CD4-positive, alpha-beta memory T cell (primary cell): Measurements from ENCODE around the gene HSD17B2. TPM values are rescaled to one million over a fixed set of nuclear protein-coding genes. Genes with fewer than 3 reads are reported as not detected.
"Not testable (repeated sequence)": the region's sequence is repeated elsewhere in the genome, so short reads cannot be mapped to it uniquely, and the experiment has no call there.

Source experiments
- CTCF ChIA-PET: fragments of 350-600 bp; sonication (Branson Sonifier 250); formaldehyde crosslinking; loops from one replicate; lab custom pipeline; 2021; ENCODE audit warnings: inconsistent platforms; ENCODE audit not compliant: partially characterized antibody; lab: Charles Lee
- POLR2A ChIA-PET: fragments of 350-600 bp; sonication (Branson Sonifier 250); formaldehyde crosslinking; loops from one replicate; lab custom pipeline; 2021; ENCODE audit not compliant: partially characterized antibody; lab: Charles Lee
- DNase-seq, 5 donors: peaks; one replicate each; pipeline versions ENCODE4 v3.0.0 to v3.0.0-alpha.2; 2020 to 2022; ENCODE audit warnings: mixed read lengths in 1 of 5
- H3K27ac ChIP-seq: one replicate; pipeline ENCODE4 v1.7.0; 2013; ENCODE audit warnings: low read depth, low read length
- H3K27me3 ChIP-seq: 2 replicates; pipeline ENCODE4 v1.7.0; 2013; ENCODE audit warnings: mild to moderate bottlenecking, low read length, moderate library complexity; ENCODE audit not compliant: insufficient read depth
- H3K36me3 ChIP-seq: 2 replicates; pipeline ENCODE4 v1.7.0; 2013; ENCODE audit warnings: mild to moderate bottlenecking, low read length, moderate library complexity; ENCODE audit not compliant: insufficient read depth
- H3K4me1 ChIP-seq: 2 replicates; pipeline ENCODE4 v1.7.0; 2013; ENCODE audit warnings: mild to moderate bottlenecking, low read length, moderate library complexity; ENCODE audit not compliant: insufficient read depth
- H3K4me3 ChIP-seq, 2 donors: one replicate each; pipeline ENCODE4 v1.7.0; 2013; ENCODE audit warnings: low read length in 2 of 2, mild to moderate bottlenecking in 1 of 2
- H3K9me3 ChIP-seq, 2 donors: one replicate each; pipeline ENCODE4 v1.7.0; 2013; ENCODE audit warnings: low read length in 2 of 2, control low read depth in 1 of 2; ENCODE audit not compliant: control insufficient read depth in 1 of 2
- H3K27ac Mint-ChIP-seq, 7 donors: one replicate each; pipeline ENCODE4 v1.8.0; 2020 to 2021; ENCODE audit warnings: mixed read lengths in 7 of 7, mild to moderate bottlenecking in 6 of 7, inconsistent platforms in 3 of 7, moderate library complexity in 3 of 7
- H3K27me3 Mint-ChIP-seq, 2 donors: one replicate each; pipeline ENCODE4 v1.8.0; 2020 to 2021; ENCODE audit warnings: mixed read lengths in 2 of 2
- H3K36me3 Mint-ChIP-seq, 2 donors: one replicate each; pipeline ENCODE4 v1.8.0; 2020 to 2021; ENCODE audit warnings: mixed read lengths in 2 of 2, inconsistent platforms in 1 of 2, mild to moderate bottlenecking in 1 of 2
- H3K4me1 Mint-ChIP-seq, 4 donors: one replicate each; pipeline ENCODE4 v1.8.0; 2020 to 2021; ENCODE audit warnings: mixed read lengths in 4 of 4, mild to moderate bottlenecking in 1 of 4
- H3K4me3 Mint-ChIP-seq, 8 donors: one replicate each; pipeline ENCODE4 v1.8.0; 2020 to 2021; ENCODE audit warnings: mixed read lengths in 8 of 8, mild to moderate bottlenecking in 7 of 8, moderate library complexity in 6 of 8, inconsistent platforms in 3 of 8
- H3K9me3 Mint-ChIP-seq, 8 donors: one replicate each; pipeline ENCODE4 v1.8.0; 2020 to 2021; ENCODE audit warnings: mixed read lengths in 8 of 8, mild to moderate bottlenecking in 5 of 8, inconsistent platforms in 3 of 8, moderate library complexity in 1 of 8
- intact Hi-C: fragments of 100-400 bp; cut with micrococcal nuclease; formaldehyde crosslinking; loops from one replicate; pipeline ENCODE4 v1.15.1; 2023
- polyA plus RNA-seq, 2 donors: library from polyadenylated mRNA; unstranded; fragments of 300-500 nt; fragmentation: Illumina TruSeq; gene quantifications; one replicate each; pipeline ENCODE4 v1.2.3, GENCODE V29; 2021
- total RNA-seq, 2 experiments: library from RNA; stranded (reverse); gene quantifications; one replicate each; pipeline ENCODE4 v1.2.3, GENCODE V29; 2021

Gene HSD17B2
- total and polyA plus RNA-seq, 4 experiments from 2014 or later = not detected

GRCh38 chr16:82108774-82109173 lies 73.7 kb downstream of the HSD17B2 start:
- Histone ChIP-seq H3K4me3 (no peak overlapping the region), H3K4me1 (no peaks in the 10 kb centered on the region), H3K9me3 (no peaks in the 10 kb centered on the region), H3K27me3 (no peaks in the 10 kb centered on the region), H3K27ac (no peak overlapping the region), H3K36me3 (no peaks in the 10 kb centered on the region)
- H3K9me3 Mint-ChIP-seq = no peaks in the 10 kb centered on the region
- DNase-seq = no peak
- H3K27ac Mint-ChIP-seq = no peak overlapping the region
- CTCF ChIA-PET = no interaction called here
- H3K4me1 Mint-ChIP-seq = no peaks in the 10 kb centered on the region
- intact Hi-C loops = no loop called here
- H3K27me3 Mint-ChIP-seq = peaks cover 0 to 2% of the 10 kb centered on the region in 2 donors
- no peaks in the 10 kb centered on the region for H3K36me3 Mint-ChIP-seq
- H3K4me3 Mint-ChIP-seq = no peak overlapping the region
- POLR2A ChIA-PET = no interaction called here

DNA sequence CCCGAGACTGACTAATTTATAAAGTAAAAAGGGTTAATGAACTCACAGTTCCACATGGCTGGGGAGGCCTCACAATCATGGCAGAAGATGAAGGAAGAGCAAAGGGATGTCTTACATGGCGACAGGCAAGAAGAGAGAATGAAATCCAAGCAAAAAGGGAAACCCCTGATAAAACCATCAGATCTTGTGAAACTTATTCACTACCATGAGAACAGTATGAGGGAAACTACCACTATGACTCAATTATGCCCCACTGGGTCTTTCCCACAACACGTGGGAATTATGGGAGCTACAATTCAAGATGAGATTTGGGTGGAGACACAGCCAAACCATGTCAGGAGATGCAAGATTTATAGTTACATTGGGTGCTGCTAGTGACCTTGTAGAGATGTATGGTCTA lies 74.2 kb downstream of the HSD17B2 start:
- H3K36me3 Mint-ChIP-seq, H3K4me1 Mint-ChIP-seq, H3K4me3 ChIP-seq, H3K4me1 ChIP-seq, H3K27me3 Mint-ChIP-seq, H3K4me3 Mint-ChIP-seq, POLR2A ChIA-PET, H3K27me3 ChIP-seq, intact Hi-C loops, H3K36me3 ChIP-seq, DNase-seq, H3K27ac ChIP-seq, H3K9me3 Mint-ChIP-seq, H3K9me3 ChIP-seq, CTCF ChIA-PET, H3K27ac Mint-ChIP-seq: not testable (repeated sequence)

GRCh38 chr16:82111944-82112343 lies 76.9 kb downstream of the HSD17B2 start:
- CTCF ChIA-PET = no interaction called here
- no peak overlapping the region for H3K27ac Mint-ChIP-seq
- no peak overlapping the region for H3K4me3 Mint-ChIP-seq
- Histone ChIP-seq H3K4me1 (no peaks in the 10 kb centered on the region), H3K27me3 (no peaks in the 10 kb centered on the region), H3K36me3 (no peaks in the 10 kb centered on the region), H3K4me3 (no peak overlapping the region), H3K9me3 (no peaks in the 10 kb centered on the region), H3K27ac (no peak overlapping the region)
- no peaks in the 10 kb centered on the region for H3K36me3 Mint-ChIP-seq
- intact Hi-C loops = no loop called here
- H3K27me3 Mint-ChIP-seq = peaks cover 0 to 2% of the 10 kb centered on the region in 2 donors
- no peak for DNase-seq
- POLR2A ChIA-PET = no interaction called here
- H3K4me1 Mint-ChIP-seq = no peaks in the 10 kb centered on the region
- H3K9me3 Mint-ChIP-seq = no peaks in the 10 kb centered on the region

GRCh38 chr16:82113741-82114140 lies 78.7 kb downstream of the HSD17B2 start:
- Mint-ChIP-seq H3K36me3 (no peaks in the 10 kb centered on the region), H3K9me3 (no peaks in the 10 kb centered on the region), H3K27me3 (peaks cover 0 to 2% of the 10 kb centered on the region in 2 donors), H3K4me1 (no peaks in the 10 kb centered on the region), H3K4me3 (no peak overlapping the region), H3K27ac (no peak overlapping the region)
- Histone ChIP-seq H3K4me3 (no peak overlapping the region), H3K4me1 (no peaks in the 10 kb centered on the region), H3K9me3 (no peaks in the 10 kb centered on the region), H3K36me3 (no peaks in the 10 kb centered on the region), H3K27ac (no peak overlapping the region), H3K27me3 (no peaks in the 10 kb centered on the region)
- no peak for DNase-seq
- POLR2A ChIA-PET = no interaction called here
- CTCF ChIA-PET = no interaction called here
- intact Hi-C loops = no loop called here

DNA sequence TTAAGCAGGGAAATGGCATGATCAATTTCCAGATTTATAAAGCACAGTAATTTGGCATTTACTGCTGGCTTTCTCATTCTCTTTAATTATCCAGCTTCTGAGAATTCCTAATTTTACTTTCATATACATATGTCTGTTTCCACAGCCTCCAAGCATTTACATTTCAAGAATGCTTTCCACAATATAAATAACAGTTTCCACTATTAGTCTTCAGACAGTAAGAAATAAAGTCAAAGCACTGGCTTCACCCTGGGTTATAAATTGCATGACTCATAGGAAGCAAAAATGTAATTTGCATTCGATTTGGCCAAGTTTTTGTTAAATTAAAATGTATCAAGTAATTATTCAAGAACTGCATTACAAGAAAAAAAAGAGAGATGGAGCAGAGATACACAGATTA lies 81.5 kb downstream of the HSD17B2 start:
- CTCF ChIA-PET = no interaction called here
- POLR2A ChIA-PET = no interaction called here
- Mint-ChIP-seq H3K4me3 (no peak overlapping the region), H3K27me3 (no peaks in the 10 kb centered on the region), H3K27ac (peak overlapping the region in 1 of 7 donors; percentile 53), H3K4me1 (no peaks in the 10 kb centered on the region), H3K36me3 (no peaks in the 10 kb centered on the region), H3K9me3 (no peaks in the 10 kb centered on the region)
- no peak for DNase-seq
- no peaks in the 10 kb centered on the region for H3K36me3 ChIP-seq
- no peaks in the 10 kb centered on the region for H3K9me3 ChIP-seq
- H3K4me3 ChIP-seq = no peak overlapping the region
- H3K4me1 ChIP-seq = no peaks in the 10 kb centered on the region
- intact Hi-C loops = no loop called here
- no peak overlapping the region for H3K27ac ChIP-seq
- H3K27me3 ChIP-seq = no peaks in the 10 kb centered on the region

- no peaks in the 10 kb centered on the region for H3K27me3 Mint-ChIP-seq
- H3K4me1 Mint-ChIP-seq = no peaks in the 10 kb centered on the region
- ChIA-PET CTCF (no interaction called here), POLR2A (no interaction called here)
- H3K27ac ChIP-seq = no peak overlapping the region
- no peaks in the 10 kb centered on the region for H3K4me1 ChIP-seq
- H3K36me3 ChIP-seq = no peaks in the 10 kb centered on the region
- H3K27me3 ChIP-seq = no peaks in the 10 kb centered on the region
- no peak overlapping the region for H3K4me3 Mint-ChIP-seq
- intact Hi-C loops = no loop called here
- no peak overlapping the region for H3K27ac Mint-ChIP-seq
- no peaks in the 10 kb centered on the region for H3K36me3 Mint-ChIP-seq
- H3K9me3 Mint-ChIP-seq = peaks cover 0 to 1% (median 0%) of the 10 kb centered on the region in 8 donors
- DNase-seq = no peak
- no peaks in the 10 kb centered on the region for H3K9me3 ChIP-seq
- no peak overlapping the region for H3K4me3 ChIP-seq
Observed at GRCh38 chr16:82118749-82119148, 83.7 kb downstream of the HSD17B2 start.

DNA sequence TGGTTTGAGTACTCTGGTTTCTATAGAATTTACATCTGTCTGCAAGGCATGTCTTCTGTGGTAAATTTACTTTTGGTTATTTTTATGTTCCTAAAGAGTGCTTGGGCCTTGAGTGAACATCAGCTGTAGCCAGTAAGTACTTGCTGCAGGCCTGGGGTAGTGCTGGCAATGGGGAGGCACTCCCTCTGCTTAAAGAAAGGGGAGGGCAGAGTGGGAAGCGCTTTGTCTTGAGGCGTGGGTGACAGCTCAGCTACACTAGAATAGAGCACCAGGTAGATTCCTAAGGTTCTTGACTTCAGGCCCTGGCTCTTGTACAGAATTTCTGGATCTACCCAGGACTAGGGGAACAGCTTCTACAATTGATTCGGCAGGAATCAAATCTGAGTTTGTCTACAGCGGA lies 84.4 kb downstream of the HSD17B2 start:
- POLR2A ChIA-PET = no interaction called here
- no peaks in the 10 kb centered on the region for H3K36me3 Mint-ChIP-seq
- Histone ChIP-seq H3K4me1 (no peaks in the 10 kb centered on the region), H3K4me3 (no peak overlapping the region), H3K27me3 (no peaks in the 10 kb centered on the region), H3K36me3 (no peaks in the 10 kb centered on the region), H3K9me3 (no peaks in the 10 kb centered on the region), H3K27ac (no peak overlapping the region)
- CTCF ChIA-PET = no interaction called here
- H3K27me3 Mint-ChIP-seq = no peaks in the 10 kb centered on the region
- H3K4me1 Mint-ChIP-seq = no peaks in the 10 kb centered on the region
- no peak overlapping the region for H3K27ac Mint-ChIP-seq
- H3K9me3 Mint-ChIP-seq = peaks cover 0 to 3% (median 0%) of the 10 kb centered on the region in 8 donors
- no peak for DNase-seq
- intact Hi-C loops = no loop called here
- no peak overlapping the region for H3K4me3 Mint-ChIP-seq

DNA sequence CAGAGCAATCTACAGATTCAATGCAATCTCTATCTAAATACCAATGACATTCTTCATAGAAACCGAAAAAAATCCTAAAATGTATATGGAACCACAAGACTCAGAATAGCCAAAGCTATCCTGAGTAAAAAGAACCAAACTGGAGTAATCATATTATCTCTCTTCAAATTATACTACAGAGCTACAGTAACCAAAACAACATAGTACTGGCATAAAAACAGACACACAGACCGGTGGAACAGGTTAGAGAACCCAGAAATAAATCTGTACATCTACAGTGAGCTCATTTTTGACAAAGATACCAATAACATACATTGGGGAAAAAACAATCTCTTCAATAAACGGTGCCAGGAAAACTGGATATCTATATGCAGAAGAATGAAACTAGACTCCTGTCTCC lies 89.6 kb downstream of the HSD17B2 start:
- Histone ChIP-seq H3K9me3 (no peaks in the 10 kb centered on the region), H3K36me3 (no peaks in the 10 kb centered on the region), H3K27me3 (no peaks in the 10 kb centered on the region), H3K4me1 (no peaks in the 10 kb centered on the region), H3K4me3 (no peak overlapping the region), H3K27ac (no peak overlapping the region)
- no peaks in the 10 kb centered on the region for H3K4me1 Mint-ChIP-seq
- intact Hi-C loops = no loop called here
- DNase-seq = no peak
- ChIA-PET CTCF (no interaction called here), POLR2A (no interaction called here)
- H3K27ac Mint-ChIP-seq = no peak overlapping the region
- no peak overlapping the region for H3K4me3 Mint-ChIP-seq
- peaks cover 1 to 3% of the 10 kb centered on the region in 2 donors for H3K27me3 Mint-ChIP-seq
- peaks cover 0 to 15% (median 5%) of the 10 kb centered on the region in 8 donors for H3K9me3 Mint-ChIP-seq
- H3K36me3 Mint-ChIP-seq = peaks cover 3 to 4% of the 10 kb centered on the region in 2 donors
